Measurements from ENCODE around the gene SEMA3C.

DNA sequence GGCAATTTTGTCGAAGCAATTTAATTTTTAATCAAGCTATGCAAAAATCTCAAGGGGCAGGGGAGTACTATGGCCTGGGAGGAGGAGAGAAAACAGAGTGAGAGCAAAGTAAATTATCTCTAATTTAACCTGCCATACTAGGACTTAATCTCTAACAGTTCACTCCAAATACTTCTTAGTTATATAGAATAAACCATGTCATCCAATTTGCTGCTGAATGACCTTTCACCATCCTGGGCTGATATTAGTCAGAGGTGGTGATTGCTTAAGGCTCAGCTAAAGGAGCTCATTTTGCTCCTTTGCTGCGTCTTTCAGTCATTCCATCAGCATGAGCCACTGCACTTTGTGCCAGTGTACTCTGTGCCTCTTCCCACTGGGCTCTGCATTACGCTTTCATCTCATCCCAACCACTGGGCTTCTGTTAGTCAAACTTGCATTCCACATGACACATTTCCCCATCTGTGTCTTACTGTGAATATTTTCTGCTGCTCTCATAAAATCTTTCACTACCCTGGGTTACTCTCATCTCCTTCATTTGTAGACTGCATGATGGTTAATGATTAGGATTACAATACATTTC is 196.1 kb downstream of the SEMA3C start:
- TF ChIP-seq, protein P1, sequence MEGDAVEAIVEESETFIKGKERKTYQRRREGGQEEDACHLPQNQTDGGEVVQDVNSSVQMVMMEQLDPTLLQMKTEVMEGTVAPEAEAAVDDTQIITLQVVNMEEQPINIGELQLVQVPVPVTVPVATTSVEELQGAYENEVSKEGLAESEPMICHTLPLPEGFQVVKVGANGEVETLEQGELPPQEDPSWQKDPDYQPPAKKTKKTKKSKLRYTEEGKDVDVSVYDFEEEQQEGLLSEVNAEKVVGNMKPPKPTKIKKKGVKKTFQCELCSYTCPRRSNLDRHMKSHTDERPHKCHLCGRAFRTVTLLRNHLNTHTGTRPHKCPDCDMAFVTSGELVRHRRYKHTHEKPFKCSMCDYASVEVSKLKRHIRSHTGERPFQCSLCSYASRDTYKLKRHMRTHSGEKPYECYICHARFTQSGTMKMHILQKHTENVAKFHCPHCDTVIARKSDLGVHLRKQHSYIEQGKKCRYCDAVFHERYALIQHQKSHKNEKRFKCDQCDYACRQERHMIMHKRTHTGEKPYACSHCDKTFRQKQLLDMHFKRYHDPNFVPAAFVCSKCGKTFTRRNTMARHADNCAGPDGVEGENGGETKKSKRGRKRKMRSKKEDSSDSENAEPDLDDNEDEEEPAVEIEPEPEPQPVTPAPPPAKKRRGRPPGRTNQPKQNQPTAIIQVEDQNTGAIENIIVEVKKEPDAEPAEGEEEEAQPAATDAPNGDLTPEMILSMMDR (tag by site-specific recombination; IDR thresholded peaks at IDR 0.05) = no peak
- TF ChIP-seq, protein P2, sequence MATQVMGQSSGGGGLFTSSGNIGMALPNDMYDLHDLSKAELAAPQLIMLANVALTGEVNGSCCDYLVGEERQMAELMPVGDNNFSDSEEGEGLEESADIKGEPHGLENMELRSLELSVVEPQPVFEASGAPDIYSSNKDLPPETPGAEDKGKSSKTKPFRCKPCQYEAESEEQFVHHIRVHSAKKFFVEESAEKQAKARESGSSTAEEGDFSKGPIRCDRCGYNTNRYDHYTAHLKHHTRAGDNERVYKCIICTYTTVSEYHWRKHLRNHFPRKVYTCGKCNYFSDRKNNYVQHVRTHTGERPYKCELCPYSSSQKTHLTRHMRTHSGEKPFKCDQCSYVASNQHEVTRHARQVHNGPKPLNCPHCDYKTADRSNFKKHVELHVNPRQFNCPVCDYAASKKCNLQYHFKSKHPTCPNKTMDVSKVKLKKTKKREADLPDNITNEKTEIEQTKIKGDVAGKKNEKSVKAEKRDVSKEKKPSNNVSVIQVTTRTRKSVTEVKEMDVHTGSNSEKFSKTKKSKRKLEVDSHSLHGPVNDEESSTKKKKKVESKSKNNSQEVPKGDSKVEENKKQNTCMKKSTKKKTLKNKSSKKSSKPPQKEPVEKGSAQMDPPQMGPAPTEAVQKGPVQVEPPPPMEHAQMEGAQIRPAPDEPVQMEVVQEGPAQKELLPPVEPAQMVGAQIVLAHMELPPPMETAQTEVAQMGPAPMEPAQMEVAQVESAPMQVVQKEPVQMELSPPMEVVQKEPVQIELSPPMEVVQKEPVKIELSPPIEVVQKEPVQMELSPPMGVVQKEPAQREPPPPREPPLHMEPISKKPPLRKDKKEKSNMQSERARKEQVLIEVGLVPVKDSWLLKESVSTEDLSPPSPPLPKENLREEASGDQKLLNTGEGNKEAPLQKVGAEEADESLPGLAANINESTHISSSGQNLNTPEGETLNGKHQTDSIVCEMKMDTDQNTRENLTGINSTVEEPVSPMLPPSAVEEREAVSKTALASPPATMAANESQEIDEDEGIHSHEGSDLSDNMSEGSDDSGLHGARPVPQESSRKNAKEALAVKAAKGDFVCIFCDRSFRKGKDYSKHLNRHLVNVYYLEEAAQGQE (tag by site-specific recombination; IDR thresholded peaks at IDR 0.05) = no peak
- peak; percentile 31; the same call in 1 of the 2 replicates for TF ChIP-seq ZBTB20 (tag by site-specific recombination; IDR thresholded peaks at IDR 0.05)
- TF ChIP-seq ZSCAN30 (tag by site-specific recombination; IDR thresholded peaks at IDR 0.05) = no peak
- TF ChIP-seq SCRT2 (tag by site-specific recombination; IDR thresholded peaks at IDR 0.05) = no peak
- TF ChIP-seq ZNF596 (tag by site-specific recombination; IDR thresholded peaks at IDR 0.05) = no peak
- TF ChIP-seq, protein P3, sequence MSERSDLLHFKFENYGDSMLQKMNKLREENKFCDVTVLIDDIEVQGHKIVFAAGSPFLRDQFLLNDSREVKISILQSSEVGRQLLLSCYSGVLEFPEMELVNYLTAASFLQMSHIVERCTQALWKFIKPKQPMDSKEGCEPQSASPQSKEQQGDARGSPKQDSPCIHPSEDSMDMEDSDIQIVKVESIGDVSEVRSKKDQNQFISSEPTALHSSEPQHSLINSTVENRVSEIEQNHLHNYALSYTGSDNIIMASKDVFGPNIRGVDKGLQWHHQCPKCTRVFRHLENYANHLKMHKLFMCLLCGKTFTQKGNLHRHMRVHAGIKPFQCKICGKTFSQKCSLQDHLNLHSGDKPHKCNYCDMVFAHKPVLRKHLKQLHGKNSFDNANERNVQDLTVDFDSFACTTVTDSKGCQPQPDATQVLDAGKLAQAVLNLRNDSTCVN (tag by site-specific recombination; optimal IDR thresholded peaks at IDR 0.05) = no peak
- TF ChIP-seq, protein P4, sequence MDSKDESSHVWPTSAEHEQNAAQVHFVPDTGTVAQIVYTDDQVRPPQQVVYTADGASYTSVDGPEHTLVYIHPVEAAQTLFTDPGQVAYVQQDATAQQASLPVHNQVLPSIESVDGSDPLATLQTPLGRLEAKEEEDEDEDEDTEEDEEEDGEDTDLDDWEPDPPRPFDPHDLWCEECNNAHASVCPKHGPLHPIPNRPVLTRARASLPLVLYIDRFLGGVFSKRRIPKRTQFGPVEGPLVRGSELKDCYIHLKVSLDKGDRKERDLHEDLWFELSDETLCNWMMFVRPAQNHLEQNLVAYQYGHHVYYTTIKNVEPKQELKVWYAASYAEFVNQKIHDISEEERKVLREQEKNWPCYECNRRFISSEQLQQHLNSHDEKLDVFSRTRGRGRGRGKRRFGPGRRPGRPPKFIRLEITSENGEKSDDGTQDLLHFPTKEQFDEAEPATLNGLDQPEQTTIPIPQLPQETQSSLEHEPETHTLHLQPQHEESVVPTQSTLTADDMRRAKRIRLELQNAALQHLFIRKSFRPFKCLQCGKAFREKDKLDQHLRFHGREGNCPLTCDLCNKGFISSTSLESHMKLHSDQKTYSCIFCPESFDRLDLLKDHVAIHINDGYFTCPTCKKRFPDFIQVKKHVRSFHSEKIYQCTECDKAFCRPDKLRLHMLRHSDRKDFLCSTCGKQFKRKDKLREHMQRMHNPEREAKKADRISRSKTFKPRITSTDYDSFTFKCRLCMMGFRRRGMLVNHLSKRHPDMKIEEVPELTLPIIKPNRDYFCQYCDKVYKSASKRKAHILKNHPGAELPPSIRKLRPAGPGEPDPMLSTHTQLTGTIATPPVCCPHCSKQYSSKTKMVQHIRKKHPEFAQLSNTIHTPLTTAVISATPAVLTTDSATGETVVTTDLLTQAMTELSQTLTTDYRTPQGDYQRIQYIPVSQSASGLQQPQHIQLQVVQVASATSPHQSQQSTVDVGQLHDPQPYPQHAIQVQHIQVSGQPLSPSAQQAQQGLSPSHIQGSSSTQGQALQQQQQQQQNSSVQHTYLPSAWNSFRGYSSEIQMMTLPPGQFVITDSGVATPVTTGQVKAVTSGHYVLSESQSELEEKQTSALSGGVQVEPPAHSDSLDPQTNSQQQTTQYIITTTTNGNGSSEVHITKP (tag by site-specific recombination; IDR thresholded peaks at IDR 0.05) = no peak
- TF ChIP-seq ZFP41 (tag by site-specific recombination; IDR thresholded peaks at IDR 0.05; ENCODE audit: borderline replicate concordance) = no peak
- TF ChIP-seq GLI4 (tag by site-specific recombination; IDR thresholded peaks at IDR 0.05) = no peak
- TF ChIP-seq YY1 (tag by site-specific recombination; IDR thresholded peaks at IDR 0.05) = no peak
- no peak for TF ChIP-seq ZIC2 (tag by site-specific recombination; IDR thresholded peaks at IDR 0.05)
- no peak for TF ChIP-seq ZNF214 (tag by site-specific recombination; IDR thresholded peaks at IDR 0.05; ENCODE audit: borderline replicate concordance)
- TF ChIP-seq, protein P5, sequence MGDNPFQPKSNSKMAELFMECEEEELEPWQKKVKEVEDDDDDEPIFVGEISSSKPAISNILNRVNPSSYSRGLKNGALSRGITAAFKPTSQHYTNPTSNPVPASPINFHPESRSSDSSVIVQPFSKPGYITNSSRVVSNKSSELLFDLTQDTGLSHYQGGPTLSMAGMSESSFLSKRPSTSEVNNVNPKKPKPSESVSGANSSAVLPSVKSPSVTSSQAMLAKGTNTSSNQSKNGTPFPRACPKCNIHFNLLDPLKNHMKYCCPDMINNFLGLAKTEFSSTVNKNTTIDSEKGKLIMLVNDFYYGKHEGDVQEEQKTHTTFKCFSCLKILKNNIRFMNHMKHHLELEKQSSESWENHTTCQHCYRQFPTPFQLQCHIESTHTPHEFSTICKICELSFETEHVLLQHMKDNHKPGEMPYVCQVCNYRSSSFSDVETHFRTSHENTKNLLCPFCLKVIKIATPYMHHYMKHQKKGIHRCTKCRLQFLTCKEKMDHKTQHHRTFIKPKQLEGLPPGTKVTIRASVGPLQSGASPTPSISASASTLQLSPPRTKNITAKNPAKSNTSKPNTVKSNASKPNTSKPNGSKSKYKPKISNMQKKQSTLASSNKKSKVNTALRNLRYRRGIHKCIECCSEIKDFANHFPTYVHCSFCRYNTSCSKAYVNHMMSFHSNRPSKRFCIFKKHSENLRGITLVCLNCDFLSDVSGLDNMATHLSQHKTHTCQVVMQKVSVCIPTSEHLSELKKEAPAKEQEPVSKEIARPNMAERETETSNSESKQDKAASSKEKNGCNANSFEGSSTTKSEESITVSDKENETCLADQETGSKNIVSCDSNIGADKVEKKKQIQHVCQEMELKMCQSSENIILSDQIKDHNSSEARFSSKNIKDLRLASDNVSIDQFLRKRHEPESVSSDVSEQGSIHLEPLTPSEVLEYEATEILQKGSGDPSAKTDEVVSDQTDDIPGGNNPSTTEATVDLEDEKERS (tag by site-specific recombination; IDR thresholded peaks at IDR 0.05) = no peak
